WTC11 (cell line): ENCODE measurements around the gene SDCCAG8. TPM values are rescaled to one million over a fixed set of nuclear protein-coding genes. Genes with fewer than 3 reads are reported as not detected.

ENCODE experiments used
- ATAC-seq: fragments of 200-7000 bp; cut with Tn5 transposase; 2 replicates; pipeline ENCODE4 v1.10.0; 2021; ENCODE audit warnings: mild to moderate bottlenecking, moderate library complexity
- CTCF ChIA-PET: fragments of 300-600 bp; sonication (Branson Sonifier 250); formaldehyde crosslinking; loops from one replicate; lab custom pipeline; 2021; ENCODE audit warnings: antibody characterized with exemption; lab: Charles Lee
- POLR2A ChIA-PET: fragments of 350-600 bp; sonication (Branson Sonifier 250); formaldehyde crosslinking; loops from one replicate; lab custom pipeline; 2021; ENCODE audit warnings: antibody characterized with exemption; lab: Charles Lee
- DNase-seq: peaks from one replicate; pipeline ENCODE4 v3.0.0; 2021; ENCODE audit warnings: low spot score
- H3K27ac Mint-ChIP-seq: 2 replicates; pipeline ENCODE4 v1.8.0; 2021; ENCODE audit warnings: mixed read lengths
- H3K27me3 Mint-ChIP-seq: 2 replicates; pipeline ENCODE4 v1.8.0; 2021; ENCODE audit warnings: low read depth, mild to moderate bottlenecking, moderate library complexity, mixed read lengths
- H3K36me3 Mint-ChIP-seq: 2 replicates; pipeline ENCODE4 v1.8.0; 2021; ENCODE audit warnings: mixed read lengths
- H3K4me1 Mint-ChIP-seq: 2 replicates; pipeline ENCODE4 v1.8.0; 2022; ENCODE audit warnings: mixed read lengths
- H3K4me3 Mint-ChIP-seq: 2 replicates; pipeline ENCODE4 v1.8.0; 2021; ENCODE audit warnings: mild to moderate bottlenecking, moderate library complexity, mixed read lengths
- H3K9me3 Mint-ChIP-seq: 2 replicates; pipeline ENCODE4 v1.8.0; 2021; ENCODE audit warnings: mixed read lengths
- ELF4 ChIP-seq: sonication (generic); formaldehyde crosslinking; IDR thresholded peaks from 2 replicates; pipeline ENCODE4 v1.8.1; 2022; ENCODE audit warnings: low read depth, mild to moderate bottlenecking, moderate library complexity, missing genetic modification reagents
- FOXP1 ChIP-seq: sonication (generic); formaldehyde crosslinking; IDR thresholded peaks from 2 replicates; pipeline ENCODE4 v1.8.0; 2022; ENCODE audit warnings: missing genetic modification reagents, mild to moderate bottlenecking, moderate library complexity, borderline replicate concordance
- IRF2 ChIP-seq: sonication (generic); formaldehyde crosslinking; IDR thresholded peaks from 2 replicates; pipeline ENCODE4 v1.8.0; 2022; ENCODE audit warnings: low read depth, missing genetic modification reagents, borderline replicate concordance
- KAT7 ChIP-seq: sonication (generic); formaldehyde crosslinking; IDR thresholded peaks from 2 replicates; pipeline ENCODE4 v1.8.1; 2023; ENCODE audit warnings: missing genetic modification reagents, mild to moderate bottlenecking, borderline replicate concordance
- MLX ChIP-seq: sonication (generic); formaldehyde crosslinking; IDR thresholded peaks from 2 replicates; pipeline ENCODE4 v1.8.1; 2023; ENCODE audit warnings: mild to moderate bottlenecking, missing genetic modification reagents, moderate library complexity
- NR2C2 ChIP-seq: sonication (generic); formaldehyde crosslinking; IDR thresholded peaks from 2 replicates; pipeline ENCODE4 v1.8.0; 2022; ENCODE audit warnings: mild to moderate bottlenecking, missing genetic modification reagents
- OVOL2 ChIP-seq: fragments of 250-450 bp; sonication (Bioruptor Pico); IDR thresholded peaks from 2 replicates; pipeline ENCODE4 v1.9.0; 2021; ENCODE audit warnings: mild to moderate bottlenecking, borderline replicate concordance
- TEAD1 ChIP-seq: sonication (generic); formaldehyde crosslinking; IDR thresholded peaks from 2 replicates; pipeline ENCODE4 v1.8.0; 2022; ENCODE audit warnings: mild to moderate bottlenecking, missing genetic modification reagents
- ZNF416 ChIP-seq: fragments of 250-450 bp; sonication (Bioruptor Pico); IDR thresholded peaks from 2 replicates; pipeline ENCODE4 v1.9.0; 2021; ENCODE audit warnings: mild to moderate bottlenecking, inconsistent platforms
- ZNF423 ChIP-seq: fragments of 250-450 bp; sonication (Bioruptor Pico); IDR thresholded peaks from 2 replicates; pipeline ENCODE4 v2.1.2; 2022; ENCODE audit warnings: mild to moderate bottlenecking, moderate library complexity
- total RNA-seq: library from RNA; stranded (reverse); gene quantifications from 3 replicates; pipeline ENCODE4 v1.2.3, GENCODE V29; 2021
- TF ChIP-seq, protein P1 (sequence below): fragments of 250-450 bp; sonication (Bioruptor Pico); IDR thresholded peaks from 2 replicates; pipeline ENCODE4 v1.9.0; 2021; ENCODE audit warnings: mild to moderate bottlenecking, borderline replicate concordance
- TF ChIP-seq, protein P2 (sequence below): sonication (generic); formaldehyde crosslinking; conservative IDR thresholded peaks from 2 replicates; pipeline ENCODE4 v1.8.1; 2022; ENCODE audit warnings: mild to moderate bottlenecking, missing genetic modification reagents
- TF ChIP-seq, protein P3 (sequence below): sonication (generic); formaldehyde crosslinking; IDR thresholded peaks from 2 replicates; pipeline ENCODE4 v1.8.0; 2023; ENCODE audit warnings: mild to moderate bottlenecking, missing genetic modification reagents

Gene SDCCAG8
- total RNA-seq, 1 experiment from 2014 or later: 44.3 TPM

DNA sequence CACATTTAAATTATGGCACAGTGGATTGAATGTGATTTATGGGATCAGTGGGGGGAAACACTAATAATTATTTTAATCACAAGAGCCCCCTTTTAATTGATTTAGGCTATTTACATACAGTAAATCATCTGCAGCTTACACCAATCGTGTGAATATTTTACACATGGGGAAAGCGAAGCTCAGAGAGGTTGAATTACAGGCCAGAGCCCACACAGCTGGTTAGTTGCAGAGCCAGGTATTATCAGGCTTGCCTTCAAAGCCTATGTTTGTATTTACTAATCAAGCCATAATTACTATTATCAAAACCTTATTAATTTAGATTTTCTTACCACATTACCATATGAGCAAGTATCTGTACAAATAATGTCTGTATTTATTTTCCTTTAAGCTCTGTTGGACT is 749 bp downstream of the SDCCAG8 start:
- DNase-seq (no peak), ATAC-seq (no peak)
- no peaks in the 10 kb centered on the region for H3K36me3 Mint-ChIP-seq
- TF ChIP-seq, protein P1, sequence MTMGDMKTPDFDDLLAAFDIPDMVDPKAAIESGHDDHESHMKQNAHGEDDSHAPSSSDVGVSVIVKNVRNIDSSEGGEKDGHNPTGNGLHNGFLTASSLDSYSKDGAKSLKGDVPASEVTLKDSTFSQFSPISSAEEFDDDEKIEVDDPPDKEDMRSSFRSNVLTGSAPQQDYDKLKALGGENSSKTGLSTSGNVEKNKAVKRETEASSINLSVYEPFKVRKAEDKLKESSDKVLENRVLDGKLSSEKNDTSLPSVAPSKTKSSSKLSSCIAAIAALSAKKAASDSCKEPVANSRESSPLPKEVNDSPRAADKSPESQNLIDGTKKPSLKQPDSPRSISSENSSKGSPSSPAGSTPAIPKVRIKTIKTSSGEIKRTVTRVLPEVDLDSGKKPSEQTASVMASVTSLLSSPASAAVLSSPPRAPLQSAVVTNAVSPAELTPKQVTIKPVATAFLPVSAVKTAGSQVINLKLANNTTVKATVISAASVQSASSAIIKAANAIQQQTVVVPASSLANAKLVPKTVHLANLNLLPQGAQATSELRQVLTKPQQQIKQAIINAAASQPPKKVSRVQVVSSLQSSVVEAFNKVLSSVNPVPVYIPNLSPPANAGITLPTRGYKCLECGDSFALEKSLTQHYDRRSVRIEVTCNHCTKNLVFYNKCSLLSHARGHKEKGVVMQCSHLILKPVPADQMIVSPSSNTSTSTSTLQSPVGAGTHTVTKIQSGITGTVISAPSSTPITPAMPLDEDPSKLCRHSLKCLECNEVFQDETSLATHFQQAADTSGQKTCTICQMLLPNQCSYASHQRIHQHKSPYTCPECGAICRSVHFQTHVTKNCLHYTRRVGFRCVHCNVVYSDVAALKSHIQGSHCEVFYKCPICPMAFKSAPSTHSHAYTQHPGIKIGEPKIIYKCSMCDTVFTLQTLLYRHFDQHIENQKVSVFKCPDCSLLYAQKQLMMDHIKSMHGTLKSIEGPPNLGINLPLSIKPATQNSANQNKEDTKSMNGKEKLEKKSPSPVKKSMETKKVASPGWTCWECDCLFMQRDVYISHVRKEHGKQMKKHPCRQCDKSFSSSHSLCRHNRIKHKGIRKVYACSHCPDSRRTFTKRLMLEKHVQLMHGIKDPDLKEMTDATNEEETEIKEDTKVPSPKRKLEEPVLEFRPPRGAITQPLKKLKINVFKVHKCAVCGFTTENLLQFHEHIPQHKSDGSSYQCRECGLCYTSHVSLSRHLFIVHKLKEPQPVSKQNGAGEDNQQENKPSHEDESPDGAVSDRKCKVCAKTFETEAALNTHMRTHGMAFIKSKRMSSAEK: no peak
- TF ChIP-seq, protein P2, sequence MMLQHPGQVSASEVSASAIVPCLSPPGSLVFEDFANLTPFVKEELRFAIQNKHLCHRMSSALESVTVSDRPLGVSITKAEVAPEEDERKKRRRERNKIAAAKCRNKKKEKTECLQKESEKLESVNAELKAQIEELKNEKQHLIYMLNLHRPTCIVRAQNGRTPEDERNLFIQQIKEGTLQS (CRISPR knock-in tag): no peak
- no peak for TF ChIP-seq ELF4 (CRISPR knock-in tag)
- TF ChIP-seq, protein P3, sequence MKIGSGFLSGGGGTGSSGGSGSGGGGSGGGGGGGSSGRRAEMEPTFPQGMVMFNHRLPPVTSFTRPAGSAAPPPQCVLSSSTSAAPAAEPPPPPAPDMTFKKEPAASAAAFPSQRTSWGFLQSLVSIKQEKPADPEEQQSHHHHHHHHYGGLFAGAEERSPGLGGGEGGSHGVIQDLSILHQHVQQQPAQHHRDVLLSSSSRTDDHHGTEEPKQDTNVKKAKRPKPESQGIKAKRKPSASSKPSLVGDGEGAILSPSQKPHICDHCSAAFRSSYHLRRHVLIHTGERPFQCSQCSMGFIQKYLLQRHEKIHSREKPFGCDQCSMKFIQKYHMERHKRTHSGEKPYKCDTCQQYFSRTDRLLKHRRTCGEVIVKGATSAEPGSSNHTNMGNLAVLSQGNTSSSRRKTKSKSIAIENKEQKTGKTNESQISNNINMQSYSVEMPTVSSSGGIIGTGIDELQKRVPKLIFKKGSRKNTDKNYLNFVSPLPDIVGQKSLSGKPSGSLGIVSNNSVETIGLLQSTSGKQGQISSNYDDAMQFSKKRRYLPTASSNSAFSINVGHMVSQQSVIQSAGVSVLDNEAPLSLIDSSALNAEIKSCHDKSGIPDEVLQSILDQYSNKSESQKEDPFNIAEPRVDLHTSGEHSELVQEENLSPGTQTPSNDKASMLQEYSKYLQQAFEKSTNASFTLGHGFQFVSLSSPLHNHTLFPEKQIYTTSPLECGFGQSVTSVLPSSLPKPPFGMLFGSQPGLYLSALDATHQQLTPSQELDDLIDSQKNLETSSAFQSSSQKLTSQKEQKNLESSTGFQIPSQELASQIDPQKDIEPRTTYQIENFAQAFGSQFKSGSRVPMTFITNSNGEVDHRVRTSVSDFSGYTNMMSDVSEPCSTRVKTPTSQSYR (CRISPR knock-in tag): no peak
- no peak for TF ChIP-seq FOXP1 (CRISPR knock-in tag)
- TF ChIP-seq NR2C2 (CRISPR knock-in tag): no peak
- TF ChIP-seq TEAD1: no peak
- TF ChIP-seq IRF2: no peak
- no peak for TF ChIP-seq ZNF423
- no peak for TF ChIP-seq KAT7
- TF ChIP-seq OVOL2: no peak
- ChIA-PET POLR2A (no interaction called here), CTCF (interaction anchor here (1.3 kb wide), 1 partner anchor 17 kb away, joined by 3 read pairs; no protein-coding TSS in a partner anchor)
- H3K9me3 Mint-ChIP-seq: no peaks in the 10 kb centered on the region
- peak overlapping the region; percentile 87 for H3K4me3 Mint-ChIP-seq
- H3K27ac Mint-ChIP-seq: no peak overlapping the region
- H3K4me1 Mint-ChIP-seq: peaks cover 23% of the 10 kb centered on the region
- H3K27me3 Mint-ChIP-seq: no peaks in the 10 kb centered on the region

DNA sequence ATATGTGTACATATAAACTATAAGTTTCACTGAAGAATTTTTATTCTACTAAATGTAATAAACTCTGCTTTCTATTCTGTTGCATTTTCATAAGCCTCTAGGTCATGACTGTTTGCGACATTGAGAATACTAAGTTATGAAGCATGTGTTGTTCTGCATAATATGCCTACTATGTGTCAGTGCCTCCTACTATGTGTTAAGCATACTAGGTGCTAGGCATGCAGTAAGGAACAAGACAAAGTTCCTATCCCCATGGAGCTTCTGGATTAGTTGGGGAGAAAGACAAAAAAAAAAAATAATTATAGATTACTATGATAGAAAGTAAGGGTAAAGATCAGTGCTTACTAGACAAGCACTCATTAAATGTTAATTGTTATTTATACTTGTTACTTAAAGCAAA is 1.3 kb downstream of the SDCCAG8 start:
- Mint-ChIP-seq H3K36me3 (no peaks in the 10 kb centered on the region), H3K4me3 (no peak overlapping the region), H3K4me1 (peaks cover 17% of the 10 kb centered on the region), H3K27me3 (no peaks in the 10 kb centered on the region), H3K9me3 (no peaks in the 10 kb centered on the region), H3K27ac (no peak overlapping the region)
- DNase-seq (no peak), ATAC-seq (no peak)
- no peak for TF ChIP-seq MLX (CRISPR knock-in tag)
- CTCF ChIA-PET: no interaction called here
- POLR2A ChIA-PET: no interaction called here

- no peak overlapping the region for H3K27ac Mint-ChIP-seq
- no peaks in the 10 kb centered on the region for H3K9me3 Mint-ChIP-seq
- CTCF ChIA-PET: no interaction called here
- no peaks in the 10 kb centered on the region for H3K27me3 Mint-ChIP-seq
- TF ChIP-seq ZNF416 (CRISPR knock-in tag): no peak
- no peaks in the 10 kb centered on the region for H3K36me3 Mint-ChIP-seq
- peaks cover 6% of the 10 kb centered on the region for H3K4me1 Mint-ChIP-seq
- POLR2A ChIA-PET: no interaction called here
- no peak for ATAC-seq
- H3K4me3 Mint-ChIP-seq: no peak overlapping the region
- DNase-seq: no peak
Measured at GRCh38 chr1:243258731-243259130, 2.9 kb downstream of the SDCCAG8 start.
